Heart left ventricle (tissue), 16 donors: ENCODE results near the gene INSM1. TPM values are rescaled to one million over a fixed set of nuclear protein-coding genes. Genes with fewer than 3 reads are reported as not detected.

Experiments used
- ATAC-seq, 4 donors: fragments of 200-7000 bp; cut with Tn5 transposase; one replicate each; pipeline ENCODE4 v1.9.1; 2020 to 2022; ENCODE audit warnings: moderate library complexity in 4 of 4, mild to moderate bottlenecking in 3 of 4, moderate number of reproducible peaks in 1 of 4
- DNase-seq, 5 donors: peaks; one replicate each; pipeline ENCODE4 v3.0.0-alpha.2; 2020
- H3K27ac ChIP-seq, 12 donors: fragments of 200-600 bp; sonication (generic) in 4 of 12; one replicate each; pipeline versions ENCODE4 v1.5.0 to v1.8.0; 2016 to 2022; ENCODE audit warnings: mild to moderate bottlenecking in 2 of 12
- H3K27me3 ChIP-seq, 9 donors: fragments of 200-600 bp; sonication (generic) in 2 of 9; one replicate each; pipeline versions ENCODE4 v1.5.1 to v1.8.0; 2016 to 2022; ENCODE audit warnings: mild to moderate bottlenecking in 3 of 9
- H3K36me3 ChIP-seq, 9 donors: fragments of 200-600 bp; sonication (generic) in 2 of 9; one replicate each; pipeline versions ENCODE4 v1.5.0 to v1.8.0; 2018 to 2022; ENCODE audit warnings: mild to moderate bottlenecking in 2 of 9
- H3K4me1 ChIP-seq, 12 donors: fragments of 200-600 bp; sonication (generic) in 4 of 12; one replicate each; pipeline versions ENCODE4 v1.5.0 to v1.8.0; 2016 to 2022; ENCODE audit warnings: mild to moderate bottlenecking in 3 of 12
- H3K4me3 ChIP-seq, 12 donors: fragments of 200-600 bp; sonication (generic) in 4 of 12; one replicate each; pipeline versions ENCODE4 v1.5.0 to v1.8.0; 2017 to 2022; ENCODE audit warnings: mild to moderate bottlenecking in 9 of 12, moderate library complexity in 4 of 12
- H3K9me3 ChIP-seq, 12 donors: fragments of 200-600 bp; sonication (generic) in 4 of 12; one replicate each; pipeline versions ENCODE4 v1.5.0 to v1.8.0; 2016 to 2022; ENCODE audit warnings: mild to moderate bottlenecking in 1 of 12
- CTCF ChIP-seq, 12 donors: fragments of 200-600 bp; sonication (generic) in 4 of 12; IDR thresholded peaks; one replicate each; pipeline versions ENCODE4 v1.5.0 to v1.8.0; 2018 to 2022; ENCODE audit warnings: antibody characterized with exemption in 12 of 12, mild to moderate bottlenecking in 5 of 12
- POLR2A ChIP-seq, 2 donors: fragments of 450-650 bp; IDR thresholded peaks; one replicate each; pipeline ENCODE4 v1.6.1; 2017; ENCODE audit warnings: antibody characterized with exemption in 2 of 2, mild to moderate bottlenecking in 2 of 2, moderate library complexity in 2 of 2
- WGBS, 4 donors: extraction: QIAGEN DNeasy Blood & Tissue Kit in 2 of 4; methylation state at CpG; one replicate each; pipeline versions ENCODE4 v1.1.5 to v1.1.7; 2013 to 2018; 5-methylcytosine and 5-hydroxymethylcytosine counted together
- intact Hi-C, 10 donors: fragments of 100-400 bp; cut with DNase I; formaldehyde crosslinking; loops; one replicate each; pipeline versions ENCODE4 v1.11.1 to v1.14.2; 2022
- polyA plus RNA-seq, 2 donors: library from polyadenylated mRNA; stranded (reverse); fragments of 200-250 nt; gene quantifications; one replicate each; pipeline ENCODE4 v1.2.3, GENCODE V29; 2013
- total RNA-seq, 9 donors: library from RNA; depleted of rRNA in 2 of 9; stranded (reverse); fragments of >200 nt in 2 of 9; fragmentation: NEBNext Ultra II Directional in 3 of 9; extraction: Animal tissue kit (Norgen Biotek cat#: 25700) in 3 of 9; gene quantifications; one replicate each; pipeline versions ENCODE4 v1.1.0 to v1.2.4, GENCODE V29; 2016 to 2023
- donor health status: ischemic (EF 13 %, LVEDD 7.1; RV severe dilation, severe dysfunction).
- donor health status: healthy with polysubstance abuse.
- donor health status: DM: no; HTN: yes; CAD: no.
- donor health status: DM: no; HTN: no; CAD: no.
- donor health status: ischemic (EF 25% LVEDD 6.9; RV normal size, moderate dysfunction).
- donor health status: ischemic (EF 25% LVEDD 5.7; RV mildly dilated, moderate dysfunction).
- donor health status: healthy.
- donor health status: DM: yes; HTN: yes; CAD: no.
- donor health status: ischemic (EF 35%, LVEDD 5.7; RV mildly dilated, moderate dysfunction).
- donor health status: nonischemic (EF 11% LVEDD 7.7; RV severe dilation, severe dysfunction).
- donor health status: DM: yes; HTN: yes; CAD: no.
- donor health status: PGD.
- donor health status: ischemic (EF 29% LVEDD 5.4; RV normal size, mild dysfunction).
- donor health status: nonischemic (EF 23%, LVEDD 6.1; RV moderate dilation, normal function).

Gene INSM1
- total and polyA plus RNA-seq, 11 donors, result 0.08 TPM; not detected in 10

GRCh38 chr20:20340443-20340842, 27.5 kb upstream of the INSM1 start:
- no peak overlapping the region for H3K27ac ChIP-seq
- no peaks in the 10 kb centered on the region for H3K27me3 ChIP-seq
- intact Hi-C loops, result loop anchor here in 1 of 10 donors (10.0 kb wide), 1 partner anchor 74 kb away; no protein-coding TSS in a partner anchor
- 90% methylated on average over 16 of the region's 16 CpGs for WGBS, 4 donors
- no peaks in the 10 kb centered on the region for H3K4me1 ChIP-seq
- TF ChIP-seq POLR2A (IDR thresholded peaks at IDR 0.05) (no peak), CTCF (IDR thresholded peaks at IDR 0.05) (no peak)
- no peak overlapping the region for H3K4me3 ChIP-seq
- ATAC-seq (no peak), DNase-seq (no peak)
- H3K9me3 ChIP-seq, result peaks cover 0 to 2% (median 0%) of the 10 kb centered on the region in 12 donors
- H3K36me3 ChIP-seq, result no peaks in the 10 kb centered on the region

GRCh38 chr20:20341371-20341770, 26.5 kb upstream of the INSM1 start:
- ATAC-seq, result no peak
- Histone ChIP-seq H3K4me3 (no peak overlapping the region), H3K36me3 (no peaks in the 10 kb centered on the region), H3K27ac (no peak overlapping the region), H3K27me3 (no peaks in the 10 kb centered on the region), H3K4me1 (no peaks in the 10 kb centered on the region), H3K9me3 (no peaks in the 10 kb centered on the region)
- WGBS, 4 donors, result 73 to 78% (median 73%) methylated on average over 4 of the region's 4 CpGs
- intact Hi-C loops, result loop anchor here in 1 of 10 donors (10.0 kb wide), 1 partner anchor 73 kb away; no protein-coding TSS in a partner anchor
- DNase-seq, result no peak
- no peak for TF ChIP-seq POLR2A (IDR thresholded peaks at IDR 0.05)
- TF ChIP-seq CTCF (IDR thresholded peaks at IDR 0.05), result no peak

GRCh38 chr20:20342066-20342465, 25.8 kb upstream of the INSM1 start:
- 83 to 89% (median 85%) methylated on average over 5 of the region's 5 CpGs for whole genome bisulfite sequencing, 4 donors
- Histone ChIP-seq H3K27ac (no peak overlapping the region), H3K27me3 (no peaks in the 10 kb centered on the region), H3K4me1 (no peaks in the 10 kb centered on the region), H3K36me3 (no peaks in the 10 kb centered on the region), H3K9me3 (peaks cover 0 to 6% (median 0%) of the 10 kb centered on the region in 12 donors), H3K4me3 (no peak overlapping the region)
- TF ChIP-seq POLR2A (IDR thresholded peaks at IDR 0.05) (no peak), CTCF (IDR thresholded peaks at IDR 0.05) (no peak)
- intact Hi-C loops, result loop anchor here in 1 of 10 donors (10.0 kb wide), 1 partner anchor 73 kb away; no protein-coding TSS in a partner anchor
- DNase-seq, result no peak
- ATAC-seq, result no peak

- H3K4me3 ChIP-seq, result no peak overlapping the region
- no peak for ATAC-seq
- no peaks in the 10 kb centered on the region for H3K4me1 ChIP-seq
- peaks cover 0 to 21% (median 0%) of the 10 kb centered on the region in 12 donors for H3K9me3 ChIP-seq
- no peak overlapping the region for H3K27ac ChIP-seq
- H3K27me3 ChIP-seq, result no peaks in the 10 kb centered on the region
- TF ChIP-seq CTCF (IDR thresholded peaks at IDR 0.05) (no peak), POLR2A (IDR thresholded peaks at IDR 0.05) (no peak)
- no peaks in the 10 kb centered on the region for H3K36me3 ChIP-seq
- intact Hi-C loops, result loop anchor here in 1 of 10 donors (10.0 kb wide), 1 partner anchor 71 kb away; no protein-coding TSS in a partner anchor
- DNase-seq, result no peak
- 56 to 74% (median 62%) methylated on average over 7 of the region's 7 CpGs for WGBS, 4 donors
Measured at GRCh38 chr20:20343932-20344331, 24.0 kb upstream of the INSM1 start.
